Nephron progenitor cell (in vitro differentiated cells): ENCODE results near the gene PAPOLA.

Source experiments
- DNase-seq: peaks from one replicate; pipeline ENCODE4 v3.0.0; 2021
- H3K27ac Mint-ChIP-seq: 2 replicates; pipeline ENCODE4 v1.8.0; 2021; ENCODE audit warnings: mild to moderate bottlenecking, moderate library complexity, mixed read lengths
- H3K27me3 Mint-ChIP-seq: 2 replicates; pipeline ENCODE4 v1.8.0; 2021; ENCODE audit warnings: mild to moderate bottlenecking, low read depth, mixed read lengths; ENCODE audit not compliant: poor library complexity
- H3K36me3 Mint-ChIP-seq: 2 replicates; pipeline ENCODE4 v1.8.0; 2021; ENCODE audit warnings: low read depth, mixed read lengths
- H3K4me1 Mint-ChIP-seq: 2 replicates; pipeline ENCODE4 v1.8.0; 2021; ENCODE audit warnings: mixed read lengths
- H3K4me3 Mint-ChIP-seq: 2 replicates; pipeline ENCODE4 v1.8.0; 2021; ENCODE audit warnings: mild to moderate bottlenecking, moderate library complexity, mixed read lengths
- H3K9me3 Mint-ChIP-seq: 2 replicates; pipeline ENCODE4 v1.8.0; 2021; ENCODE audit warnings: mild to moderate bottlenecking, moderate library complexity, mixed read lengths
- CTCF ChIP-seq: fragments of 200-600 bp; sonication (generic); IDR thresholded peaks from 2 replicates; pipeline ENCODE4 v1.5.0; 2021; ENCODE audit warnings: antibody characterized with exemption

PAPOLA gene

DNA sequence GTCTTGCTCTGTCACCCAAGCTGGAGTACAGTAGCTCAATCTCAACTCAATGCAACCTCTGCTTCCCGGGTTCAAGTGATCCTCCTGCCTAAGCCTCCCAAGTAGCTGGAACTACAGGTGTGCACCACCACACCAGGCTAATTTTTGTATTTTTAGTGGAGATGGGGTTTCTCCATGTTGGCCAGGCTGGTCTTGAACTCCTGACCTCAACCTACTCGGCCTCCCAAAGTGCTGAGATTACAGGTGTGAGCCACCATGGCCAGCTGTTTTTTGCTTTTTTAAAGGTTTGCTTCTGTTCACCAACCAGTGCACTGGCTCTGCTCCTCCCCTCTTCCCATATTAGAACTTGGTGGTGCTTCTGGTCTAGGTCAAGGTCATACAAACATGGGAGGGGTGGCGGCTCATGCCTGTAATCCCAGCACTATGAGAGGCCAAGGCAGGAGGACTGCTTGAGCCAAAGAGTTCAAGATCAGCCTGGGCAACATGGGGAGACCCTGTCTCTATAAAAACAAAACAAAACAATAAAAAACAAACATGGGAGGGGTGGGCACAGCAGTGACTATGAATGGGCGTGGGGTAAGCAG lies 20.4 kb upstream of the PAPOLA start:
- Mint-ChIP-seq H3K27me3 (peaks cover 13% of the 10 kb centered on the region), H3K4me3 (no peak overlapping the region), H3K36me3 (no peaks in the 10 kb centered on the region), H3K9me3 (no peaks in the 10 kb centered on the region), H3K27ac (no peak overlapping the region), H3K4me1 (no peaks in the 10 kb centered on the region)
- no peak for DNase-seq
- TF ChIP-seq CTCF: no peak

GRCh38 chr14:96482986-96483385 lies 19.2 kb upstream of the PAPOLA start:
- no peak for TF ChIP-seq CTCF
- DNase-seq: no peak
- Mint-ChIP-seq H3K27ac (no peak overlapping the region), H3K9me3 (no peaks in the 10 kb centered on the region), H3K4me3 (no peak overlapping the region), H3K36me3 (no peaks in the 10 kb centered on the region), H3K4me1 (no peaks in the 10 kb centered on the region), H3K27me3 (peaks cover 16% of the 10 kb centered on the region)

GRCh38 chr14:96484399-96484798 lies 17.8 kb upstream of the PAPOLA start:
- peaks cover 16% of the 10 kb centered on the region for H3K27me3 Mint-ChIP-seq
- no peaks in the 10 kb centered on the region for H3K4me1 Mint-ChIP-seq
- no peak for DNase-seq
- H3K27ac Mint-ChIP-seq: no peak overlapping the region
- TF ChIP-seq CTCF: no peak
- H3K4me3 Mint-ChIP-seq: no peak overlapping the region
- H3K9me3 Mint-ChIP-seq: no peaks in the 10 kb centered on the region
- H3K36me3 Mint-ChIP-seq: no peaks in the 10 kb centered on the region

DNA sequence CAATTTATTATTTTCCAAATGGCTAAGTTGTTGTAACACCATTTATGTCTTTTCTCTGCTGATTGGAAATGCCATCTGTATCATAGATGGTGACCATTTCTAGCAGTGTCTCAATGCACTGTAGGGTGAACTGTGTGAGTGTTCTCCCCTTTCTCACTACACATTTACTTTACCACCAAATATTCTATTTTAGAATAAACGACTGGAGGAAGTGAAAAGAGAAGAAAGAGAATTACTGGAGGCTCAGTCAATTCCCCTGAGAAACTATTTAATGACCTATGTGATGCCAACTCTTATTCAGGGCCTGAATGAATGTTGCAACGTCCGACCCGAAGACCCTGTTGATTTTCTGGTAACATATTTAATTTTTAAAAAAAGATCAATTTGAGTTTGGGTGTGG lies 15.5 kb upstream of the PAPOLA start:
- Mint-ChIP-seq H3K27me3 (peaks cover 19% of the 10 kb centered on the region), H3K27ac (no peak overlapping the region)
- no peak for DNase-seq

DNA sequence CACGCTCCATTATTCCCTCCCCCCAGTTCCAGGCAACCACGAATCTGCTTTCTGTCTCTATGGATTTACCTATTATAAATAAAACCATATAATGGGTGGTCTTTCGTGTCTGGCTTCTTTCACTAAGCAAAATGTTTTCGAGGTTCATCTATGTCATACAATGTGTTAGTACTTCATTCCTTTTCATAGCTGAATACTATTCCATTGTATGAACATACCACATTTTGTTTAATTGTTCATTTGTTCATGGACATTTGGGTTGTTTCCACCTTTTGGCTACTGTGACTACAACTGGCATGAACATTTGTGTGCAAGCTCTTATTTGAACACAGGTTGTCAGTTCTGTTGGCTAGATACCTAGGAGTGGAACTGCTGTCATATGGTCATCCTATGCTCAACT lies 12.9 kb upstream of the PAPOLA start:
- no peaks in the 10 kb centered on the region for H3K36me3 Mint-ChIP-seq
- H3K4me1 Mint-ChIP-seq: no peaks in the 10 kb centered on the region
- DNase-seq: no peak
- H3K27me3 Mint-ChIP-seq: peaks cover 12% of the 10 kb centered on the region
- no peak for TF ChIP-seq CTCF
- no peak overlapping the region for H3K27ac Mint-ChIP-seq
- H3K4me3 Mint-ChIP-seq: no peak overlapping the region
- H3K9me3 Mint-ChIP-seq: no peaks in the 10 kb centered on the region

More for the DNA sequence above, 15.5 kb upstream of the PAPOLA start:
- TF ChIP-seq CTCF: no peak
- Mint-ChIP-seq H3K36me3 (no peaks in the 10 kb centered on the region), H3K9me3 (no peaks in the 10 kb centered on the region), H3K4me1 (no peaks in the 10 kb centered on the region), H3K4me3 (no peak overlapping the region)

- Mint-ChIP-seq H3K36me3 (no peaks in the 10 kb centered on the region), H3K9me3 (no peaks in the 10 kb centered on the region), H3K4me3 (no peak overlapping the region), H3K4me1 (no peaks in the 10 kb centered on the region), H3K27me3 (peaks cover 19% of the 10 kb centered on the region), H3K27ac (no peak overlapping the region)
- no peak for DNase-seq
- TF ChIP-seq CTCF: no peak
Observed at GRCh38 chr14:96493178-96493577, 9.0 kb upstream of the PAPOLA start.
